ENCODE data around the gene SULT1E1. TPM values are rescaled to one million over a fixed set of nuclear protein-coding genes. Genes with fewer than 3 reads are reported as not detected.

Gene SULT1E1
- total and polyA plus RNA-seq, 2 donors (not counting 1 experiment from before 2014, with no cell fraction given), result not detected

- TF ChIP-seq EZH2 (IDR thresholded peaks at IDR 0.05; ENCODE audit: borderline replicate concordance, insufficient read depth, low read depth, low read length, poor library complexity, severe bottlenecking) (no peak), CTCF (IDR thresholded peaks at IDR 0.05) (no peak)
- DNase-seq, result no peak
- Histone ChIP-seq H3K9me3 (ENCODE audit: control extremely low read depth in 1 of 3, control insufficient read depth in 2 of 3, insufficient read depth in 1 of 3, low read length in 2 of 3) (no peaks in the 10 kb centered on the region), H3K79me2 (ENCODE audit: control insufficient read depth, insufficient read depth, low read length) (no peaks in the 10 kb centered on the region), H3K4me3 (ENCODE audit: control extremely low read depth in 1 of 5, extremely low read depth in 1 of 5, insufficient read depth in 1 of 5, low read depth in 2 of 5, low read length in 4 of 5) (no peak overlapping the region), H3K4me2 (replicated peaks; ENCODE audit: low read depth, low read length, poor library complexity, severe bottlenecking) (no peak overlapping the region), H3K27me3 (replicated peaks in 1 of 4; ENCODE audit: control extremely low read depth in 1 of 4, control insufficient read depth in 3 of 4, insufficient read depth in 4 of 4, low read length in 3 of 4) (no peaks in the 10 kb centered on the region), H3K36me3 (replicated peaks in 1 of 2; ENCODE audit: control extremely low read depth in 1 of 2, control insufficient read depth in 1 of 2, extremely low read depth in 1 of 2, insufficient read depth in 2 of 2, low read length in 1 of 2) (no peaks in the 10 kb centered on the region), H3K9ac (ENCODE audit: low read length) (no peak overlapping the region), H4K20me1 (ENCODE audit: control insufficient read depth, insufficient read depth, low read length, poor library complexity, severe bottlenecking) (no peaks in the 10 kb centered on the region), H3K27ac (ENCODE audit: low read length in 2 of 2) (no peak overlapping the region), H3K4me1 (ENCODE audit: control insufficient read depth in 2 of 2, insufficient read depth in 2 of 2, low read length in 2 of 2) (no peaks in the 10 kb centered on the region), H2AFZ (ENCODE audit: insufficient read depth, low read depth, low read length, poor library complexity, severe bottlenecking) (no peak overlapping the region)
- ChIA-PET CTCF (no interaction called here), POLR2A (no interaction called here)
- H3K27ac Mint-ChIP-seq, result no peak overlapping the region
- H3K4me1 Mint-ChIP-seq, result no peaks in the 10 kb centered on the region
- no peaks in the 10 kb centered on the region for H3K27me3 Mint-ChIP-seq
- intact Hi-C loops (cut with micrococcal nuclease), result no loop called here
- no peaks in the 10 kb centered on the region for H3K9me3 Mint-ChIP-seq (ENCODE audit: insufficient read depth)
- H3K4me3 Mint-ChIP-seq, result no peak overlapping the region
- no CpG with 5 or more reads among the region's 1 CpG for WGBS (ENCODE audit: insufficient coverage)
- no peak for ATAC-seq (ENCODE audit: low read depth)
Measured at GRCh38 chr4:69859140-69859685, 732 bp downstream of the SULT1E1 start.

GRCh38 chr4:69858690-69859089, 1.3 kb downstream of the SULT1E1 start:
- WGBS (ENCODE audit: insufficient coverage), result 17% methylated on average over 1 of the region's 1 CpG
- TF ChIP-seq EZH2 (IDR thresholded peaks at IDR 0.05; ENCODE audit: borderline replicate concordance, insufficient read depth, low read depth, low read length, poor library complexity, severe bottlenecking) (no peak), CTCF (IDR thresholded peaks at IDR 0.05) (no peak)
- CTCF ChIA-PET, result no interaction called here

More at GRCh38 chr4:69858690-69859089, 1.3 kb downstream of the SULT1E1 start:
- no peak overlapping the region for H3K4me3 ChIP-seq (ENCODE audit: control extremely low read depth in 1 of 5, extremely low read depth in 1 of 5, insufficient read depth in 1 of 5, low read depth in 2 of 5, low read length in 4 of 5)
- no peaks in the 10 kb centered on the region for H3K36me3 ChIP-seq (replicated peaks in 1 of 2; ENCODE audit: control extremely low read depth in 1 of 2, control insufficient read depth in 1 of 2, extremely low read depth in 1 of 2, insufficient read depth in 2 of 2, low read length in 1 of 2)
- H3K27ac Mint-ChIP-seq, result no peak overlapping the region
- H3K27me3 ChIP-seq (replicated peaks in 1 of 4; ENCODE audit: control extremely low read depth in 1 of 4, control insufficient read depth in 3 of 4, insufficient read depth in 4 of 4, low read length in 3 of 4), result no peaks in the 10 kb centered on the region
- POLR2A ChIA-PET, result no interaction called here
- no peak overlapping the region for H3K9ac ChIP-seq (ENCODE audit: low read length)
- H3K4me2 ChIP-seq (replicated peaks; ENCODE audit: low read depth, low read length, poor library complexity, severe bottlenecking), result no peak overlapping the region
- H3K79me2 ChIP-seq (ENCODE audit: control insufficient read depth, insufficient read depth, low read length), result no peaks in the 10 kb centered on the region
- H3K9me3 ChIP-seq (ENCODE audit: control extremely low read depth in 1 of 3, control insufficient read depth in 2 of 3, insufficient read depth in 1 of 3, low read length in 2 of 3), result no peaks in the 10 kb centered on the region
- H4K20me1 ChIP-seq (ENCODE audit: control insufficient read depth, insufficient read depth, low read length, poor library complexity, severe bottlenecking), result no peaks in the 10 kb centered on the region
- no peak overlapping the region for H2AFZ ChIP-seq (ENCODE audit: insufficient read depth, low read depth, low read length, poor library complexity, severe bottlenecking)
- no peaks in the 10 kb centered on the region for H3K9me3 Mint-ChIP-seq (ENCODE audit: insufficient read depth)
- H3K27ac ChIP-seq (ENCODE audit: low read length in 2 of 2), result no peak overlapping the region
- DNase-seq, result no peak
- no peaks in the 10 kb centered on the region for H3K4me1 ChIP-seq (ENCODE audit: control insufficient read depth in 2 of 2, insufficient read depth in 2 of 2, low read length in 2 of 2)
- no peaks in the 10 kb centered on the region for H3K27me3 Mint-ChIP-seq
- intact Hi-C loops (cut with micrococcal nuclease), result no loop called here
- no peak overlapping the region for H3K4me3 Mint-ChIP-seq
- ATAC-seq (ENCODE audit: low read depth), result no peak
- H3K4me1 Mint-ChIP-seq, result no peaks in the 10 kb centered on the region

Data from B cell (primary cell).